Peyer's patch (tissue), 4 donors: ENCODE data around the gene CACNG4.

Experiments used
- POLR2A ChIP-seq, 2 donors: fragments of 450-650 bp; IDR thresholded peaks; one replicate each; pipeline ENCODE4 v1.5.1; 2017; ENCODE audit warnings: antibody characterized with exemption in 2 of 2, mild to moderate bottlenecking in 2 of 2, moderate library complexity in 2 of 2
- TF ChIP-seq, protein P1 (sequence below), 6 experiments: fragments of 450-650 bp in 4 of 6; fragments of 200-600 bp in 2 of 6; sonication (generic) in 1 of 6; IDR thresholded peaks; one replicate each; pipeline ENCODE4 v1.5.1; 2017 to 2019; ENCODE audit warnings: antibody characterized with exemption in 6 of 6, mild to moderate bottlenecking in 3 of 6, moderate library complexity in 1 of 6

DNA sequence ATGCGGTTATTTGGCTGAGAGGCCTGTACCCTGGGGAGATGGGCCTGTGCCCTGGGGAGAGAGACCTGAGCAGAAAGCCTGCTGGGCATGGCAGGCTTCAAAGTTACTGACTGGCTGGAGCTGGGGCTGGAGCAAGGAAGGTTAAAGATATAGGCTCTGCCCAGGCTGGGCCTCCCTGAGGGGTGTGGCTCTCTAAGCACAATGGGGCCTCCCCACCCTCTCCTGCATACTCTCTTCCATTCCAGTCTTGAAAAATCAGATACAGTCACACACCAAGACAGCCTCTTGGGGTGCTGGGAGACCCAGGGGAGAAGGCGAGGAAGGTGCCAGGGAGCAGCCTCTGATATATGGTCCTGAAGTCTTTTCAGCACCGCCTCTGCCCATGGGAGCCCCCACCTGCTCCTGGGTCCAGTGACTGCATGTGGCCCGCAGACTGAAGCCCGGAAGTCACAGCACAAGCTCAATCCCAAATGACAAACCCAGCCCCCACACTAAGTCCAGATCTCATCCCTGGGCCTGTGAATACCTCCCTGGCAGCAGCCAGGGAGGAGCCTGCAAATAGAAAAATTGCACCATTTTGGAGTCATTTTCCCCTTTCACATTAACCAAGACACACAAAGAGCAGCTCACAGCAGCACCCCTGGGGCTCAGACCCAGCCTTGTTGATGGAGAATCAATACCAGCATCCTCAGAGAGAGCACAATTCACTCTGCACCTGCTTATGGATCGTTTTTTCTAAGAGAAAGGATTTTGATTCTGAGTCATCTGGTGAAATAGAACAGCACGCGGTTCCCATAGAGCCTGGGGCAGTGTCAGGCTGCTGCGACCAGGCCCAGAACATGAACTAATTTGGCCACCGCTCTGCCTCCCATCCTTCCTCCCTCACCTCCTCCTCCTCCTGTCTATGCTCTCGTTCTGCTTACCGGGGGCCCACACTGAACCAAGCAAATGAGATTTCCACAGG is 54.2 kb downstream of the CACNG4 start:
- TF ChIP-seq, protein P1, sequence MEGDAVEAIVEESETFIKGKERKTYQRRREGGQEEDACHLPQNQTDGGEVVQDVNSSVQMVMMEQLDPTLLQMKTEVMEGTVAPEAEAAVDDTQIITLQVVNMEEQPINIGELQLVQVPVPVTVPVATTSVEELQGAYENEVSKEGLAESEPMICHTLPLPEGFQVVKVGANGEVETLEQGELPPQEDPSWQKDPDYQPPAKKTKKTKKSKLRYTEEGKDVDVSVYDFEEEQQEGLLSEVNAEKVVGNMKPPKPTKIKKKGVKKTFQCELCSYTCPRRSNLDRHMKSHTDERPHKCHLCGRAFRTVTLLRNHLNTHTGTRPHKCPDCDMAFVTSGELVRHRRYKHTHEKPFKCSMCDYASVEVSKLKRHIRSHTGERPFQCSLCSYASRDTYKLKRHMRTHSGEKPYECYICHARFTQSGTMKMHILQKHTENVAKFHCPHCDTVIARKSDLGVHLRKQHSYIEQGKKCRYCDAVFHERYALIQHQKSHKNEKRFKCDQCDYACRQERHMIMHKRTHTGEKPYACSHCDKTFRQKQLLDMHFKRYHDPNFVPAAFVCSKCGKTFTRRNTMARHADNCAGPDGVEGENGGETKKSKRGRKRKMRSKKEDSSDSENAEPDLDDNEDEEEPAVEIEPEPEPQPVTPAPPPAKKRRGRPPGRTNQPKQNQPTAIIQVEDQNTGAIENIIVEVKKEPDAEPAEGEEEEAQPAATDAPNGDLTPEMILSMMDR (IDR thresholded peaks at IDR 0.05) = no peak
- TF ChIP-seq POLR2A (IDR thresholded peaks at IDR 0.05) = no peak
